ENCODE data around the gene LDAF1.

The LDAF1 gene

GRCh38 chr16:21156767-21157467 is 1.6 kb upstream of the LDAF1 start:
- no peak overlapping the region for H3K4me3 ChIP-seq (replicated peaks; ENCODE audit: low read depth, low read length)
- TF ChIP-seq, protein P1, sequence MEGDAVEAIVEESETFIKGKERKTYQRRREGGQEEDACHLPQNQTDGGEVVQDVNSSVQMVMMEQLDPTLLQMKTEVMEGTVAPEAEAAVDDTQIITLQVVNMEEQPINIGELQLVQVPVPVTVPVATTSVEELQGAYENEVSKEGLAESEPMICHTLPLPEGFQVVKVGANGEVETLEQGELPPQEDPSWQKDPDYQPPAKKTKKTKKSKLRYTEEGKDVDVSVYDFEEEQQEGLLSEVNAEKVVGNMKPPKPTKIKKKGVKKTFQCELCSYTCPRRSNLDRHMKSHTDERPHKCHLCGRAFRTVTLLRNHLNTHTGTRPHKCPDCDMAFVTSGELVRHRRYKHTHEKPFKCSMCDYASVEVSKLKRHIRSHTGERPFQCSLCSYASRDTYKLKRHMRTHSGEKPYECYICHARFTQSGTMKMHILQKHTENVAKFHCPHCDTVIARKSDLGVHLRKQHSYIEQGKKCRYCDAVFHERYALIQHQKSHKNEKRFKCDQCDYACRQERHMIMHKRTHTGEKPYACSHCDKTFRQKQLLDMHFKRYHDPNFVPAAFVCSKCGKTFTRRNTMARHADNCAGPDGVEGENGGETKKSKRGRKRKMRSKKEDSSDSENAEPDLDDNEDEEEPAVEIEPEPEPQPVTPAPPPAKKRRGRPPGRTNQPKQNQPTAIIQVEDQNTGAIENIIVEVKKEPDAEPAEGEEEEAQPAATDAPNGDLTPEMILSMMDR (IDR thresholded peaks at IDR 0.05; ENCODE audit: low read depth, low read length, missing control alignments) = peak; percentile 65
- DNase-seq (ENCODE audit: extremely low read depth, low read depth) = peak; percentile 56

- DNase-seq (ENCODE audit: extremely low read depth, low read depth) = no peak
- no peak overlapping the region for H3K4me3 ChIP-seq (replicated peaks; ENCODE audit: low read depth, low read length)
- TF ChIP-seq, protein P1 (IDR thresholded peaks at IDR 0.05; ENCODE audit: low read depth, low read length, missing control alignments) = no peak
Observed at GRCh38 chr16:21157632-21158031, 842 bp upstream of the LDAF1 start.

DNA sequence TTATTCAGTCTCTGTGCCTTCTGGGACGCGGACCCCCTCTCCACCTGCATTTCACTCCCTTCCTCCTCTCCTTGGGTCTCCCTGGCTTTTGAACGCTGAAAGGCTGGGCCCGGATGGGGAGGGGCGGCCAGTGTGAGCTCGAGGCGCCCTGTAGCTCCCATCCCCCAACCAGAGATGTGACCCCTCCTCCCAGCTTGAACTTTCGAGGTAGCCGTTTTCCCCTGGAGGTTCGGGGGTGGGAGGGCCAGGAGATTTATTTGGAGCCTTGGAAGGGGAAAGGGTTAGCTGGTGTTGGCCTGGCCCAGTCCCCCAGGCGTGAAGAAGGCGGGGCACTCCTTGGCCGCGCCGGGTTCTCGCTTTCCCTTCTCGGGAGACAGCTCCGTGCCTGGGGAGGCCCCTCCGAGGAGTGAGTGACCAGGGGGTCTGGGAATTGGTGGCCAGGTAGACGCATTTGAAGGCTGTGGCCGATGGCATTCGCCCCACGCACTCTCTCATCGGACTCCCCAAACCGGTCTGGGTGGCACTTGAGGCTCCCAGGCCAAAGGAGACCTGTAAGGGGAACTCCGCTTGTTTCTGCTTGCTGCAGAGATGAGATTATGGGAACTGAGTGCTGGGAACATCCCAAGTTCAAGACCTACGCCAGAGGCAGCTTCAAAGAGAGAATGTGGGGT is 942 bp downstream of the LDAF1 start:
- TF ChIP-seq, protein P1 (IDR thresholded peaks at IDR 0.05; ENCODE audit: low read depth, low read length, missing control alignments) = no peak
- H3K4me3 ChIP-seq (replicated peaks; ENCODE audit: low read depth, low read length) = peak overlapping the region; percentile 64
- no peak for DNase-seq (ENCODE audit: extremely low read depth, low read depth)

DNA sequence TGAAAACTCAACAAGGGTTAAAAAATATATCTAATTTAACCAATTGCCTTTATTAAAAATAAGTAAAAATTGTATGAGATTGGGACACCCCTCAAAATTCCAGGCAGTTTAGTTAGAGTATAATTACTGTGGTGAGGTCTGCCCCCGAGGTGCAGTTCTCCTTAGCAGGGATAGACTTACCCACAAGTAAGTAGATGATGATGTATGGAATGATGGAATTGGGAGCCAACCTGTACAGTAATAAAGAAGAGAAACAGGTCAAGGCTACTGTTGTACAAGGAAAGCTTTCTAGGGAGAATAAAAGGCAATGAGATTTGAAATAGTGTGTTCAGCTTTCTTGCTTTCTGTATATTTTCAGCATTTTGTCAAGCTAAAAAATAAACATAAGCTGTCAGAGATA is 1.8 kb downstream of the LDAF1 start:
- DNase-seq (ENCODE audit: extremely low read depth, low read depth) = no peak
- TF ChIP-seq, protein P1 (IDR thresholded peaks at IDR 0.05; ENCODE audit: low read depth, low read length, missing control alignments) = no peak
- H3K4me3 ChIP-seq (replicated peaks; ENCODE audit: low read depth, low read length) = no peak overlapping the region

GRCh38 chr16:21161211-21161610 is 2.7 kb downstream of the LDAF1 start:
- H3K4me3 ChIP-seq (replicated peaks; ENCODE audit: low read depth, low read length) = no peak overlapping the region
- DNase-seq (ENCODE audit: extremely low read depth, low read depth) = no peak
- TF ChIP-seq, protein P1 (IDR thresholded peaks at IDR 0.05; ENCODE audit: low read depth, low read length, missing control alignments) = no peak

- no peak for DNase-seq (ENCODE audit: extremely low read depth, low read depth)
- no peak overlapping the region for H3K4me3 ChIP-seq (replicated peaks; ENCODE audit: low read depth, low read length)
- TF ChIP-seq, protein P1 (IDR thresholded peaks at IDR 0.05; ENCODE audit: low read depth, low read length, missing control alignments) = no peak
Observed at GRCh38 chr16:21162661-21163151, 4.2 kb downstream of the LDAF1 start.
